T-helper 2 cell treated with Interferon-gamma antibody and Interleukin-4, amounts not matched to agents 5 μg/mL and 100 μg/mL, for 36 hours (primary cell): ENCODE data around the gene MRPS6.

Experiments used
- DNase-seq: peaks from one replicate; pipeline ENCODE4 v3.0.0; 2021; ENCODE audit warnings: low spot score
- H3K27ac Mint-ChIP-seq: one replicate; pipeline ENCODE4 v1.8.0; 2021; ENCODE audit warnings: mild to moderate bottlenecking, mixed read lengths
- H3K27me3 Mint-ChIP-seq: one replicate; pipeline ENCODE4 v1.8.0; 2021; ENCODE audit warnings: low read depth, mixed read lengths
- H3K36me3 Mint-ChIP-seq: one replicate; pipeline ENCODE4 v1.8.0; 2021; ENCODE audit warnings: low read depth, mixed read lengths
- H3K4me1 Mint-ChIP-seq: one replicate; pipeline ENCODE4 v1.8.0; 2021; ENCODE audit warnings: low read depth, mixed read lengths
- H3K4me3 Mint-ChIP-seq: one replicate; pipeline ENCODE4 v1.8.0; 2022; ENCODE audit warnings: mild to moderate bottlenecking, moderate library complexity, mixed read lengths
- H3K9me3 Mint-ChIP-seq: one replicate; pipeline ENCODE4 v1.8.0; 2021; ENCODE audit warnings: mixed read lengths

MRPS6 gene

GRCh38 chr21:34094949-34095348 lies 21.6 kb downstream of the MRPS6 start:
- Mint-ChIP-seq H3K36me3 (peaks cover 65% of the 10 kb centered on the region), H3K9me3 (no peaks in the 10 kb centered on the region), H3K27me3 (no peaks in the 10 kb centered on the region), H3K27ac (no peak overlapping the region), H3K4me3 (no peak overlapping the region), H3K4me1 (peaks cover 37% of the 10 kb centered on the region)
- no peak for DNase-seq

GRCh38 chr21:34097442-34097841 lies 24.1 kb downstream of the MRPS6 start:
- Mint-ChIP-seq H3K27ac (no peak overlapping the region), H3K36me3 (peaks cover 78% of the 10 kb centered on the region), H3K27me3 (no peaks in the 10 kb centered on the region), H3K4me1 (peaks cover 31% of the 10 kb centered on the region), H3K9me3 (no peaks in the 10 kb centered on the region), H3K4me3 (no peak overlapping the region)
- DNase-seq, result no peak

- Mint-ChIP-seq H3K4me1 (peaks cover 36% of the 10 kb centered on the region), H3K36me3 (peaks cover 80% of the 10 kb centered on the region), H3K27ac (no peak overlapping the region), H3K4me3 (no peak overlapping the region), H3K9me3 (no peaks in the 10 kb centered on the region), H3K27me3 (no peaks in the 10 kb centered on the region)
- no peak for DNase-seq
Measured at GRCh38 chr21:34100337-34100736, 27.0 kb downstream of the MRPS6 start.

GRCh38 chr21:34100790-34101189 lies 27.4 kb downstream of the MRPS6 start:
- Mint-ChIP-seq H3K27me3 (no peaks in the 10 kb centered on the region), H3K27ac (no peak overlapping the region), H3K36me3 (peaks cover 79% of the 10 kb centered on the region), H3K4me3 (no peak overlapping the region), H3K4me1 (peaks cover 34% of the 10 kb centered on the region), H3K9me3 (no peaks in the 10 kb centered on the region)
- DNase-seq, result no peak

GRCh38 chr21:34105947-34106541 lies 32.7 kb downstream of the MRPS6 start:
- H3K4me3 Mint-ChIP-seq, result no peak overlapping the region
- peaks cover 35% of the 10 kb centered on the region for H3K4me1 Mint-ChIP-seq
- no peak for DNase-seq
- no peaks in the 10 kb centered on the region for H3K27me3 Mint-ChIP-seq
- H3K9me3 Mint-ChIP-seq, result no peaks in the 10 kb centered on the region
- peaks cover 67% of the 10 kb centered on the region for H3K36me3 Mint-ChIP-seq
- H3K27ac Mint-ChIP-seq, result no peak overlapping the region

- Mint-ChIP-seq H3K9me3 (no peaks in the 10 kb centered on the region), H3K36me3 (peaks cover 62% of the 10 kb centered on the region), H3K4me3 (no peak overlapping the region), H3K27ac (no peak overlapping the region), H3K4me1 (peaks cover 34% of the 10 kb centered on the region), H3K27me3 (no peaks in the 10 kb centered on the region)
- DNase-seq, result no peak
Measured at GRCh38 chr21:34107606-34108005, 34.2 kb downstream of the MRPS6 start.

GRCh38 chr21:34109075-34109474 lies 35.7 kb downstream of the MRPS6 start:
- peaks cover 57% of the 10 kb centered on the region for H3K36me3 Mint-ChIP-seq
- peaks cover 34% of the 10 kb centered on the region for H3K4me1 Mint-ChIP-seq
- no peaks in the 10 kb centered on the region for H3K9me3 Mint-ChIP-seq
- no peak for DNase-seq
- H3K27ac Mint-ChIP-seq, result no peak overlapping the region
- no peaks in the 10 kb centered on the region for H3K27me3 Mint-ChIP-seq
- no peak overlapping the region for H3K4me3 Mint-ChIP-seq

- Mint-ChIP-seq H3K4me1 (peaks cover 32% of the 10 kb centered on the region), H3K4me3 (no peak overlapping the region), H3K27ac (no peak overlapping the region), H3K9me3 (no peaks in the 10 kb centered on the region), H3K27me3 (no peaks in the 10 kb centered on the region), H3K36me3 (peaks cover 59% of the 10 kb centered on the region)
- no peak for DNase-seq
Measured at GRCh38 chr21:34110594-34111202, 37.3 kb downstream of the MRPS6 start.

- no peaks in the 10 kb centered on the region for H3K9me3 Mint-ChIP-seq
- no peak overlapping the region for H3K27ac Mint-ChIP-seq
- peaks cover 49% of the 10 kb centered on the region for H3K36me3 Mint-ChIP-seq
- no peaks in the 10 kb centered on the region for H3K27me3 Mint-ChIP-seq
- H3K4me3 Mint-ChIP-seq, result no peak overlapping the region
- H3K4me1 Mint-ChIP-seq, result peaks cover 27% of the 10 kb centered on the region
- no peak for DNase-seq
Measured at GRCh38 chr21:34112316-34113033, 39.1 kb downstream of the MRPS6 start.

- Mint-ChIP-seq H3K27me3 (no peaks in the 10 kb centered on the region), H3K4me3 (no peak overlapping the region), H3K4me1 (peaks cover 22% of the 10 kb centered on the region), H3K27ac (no peak overlapping the region), H3K9me3 (no peaks in the 10 kb centered on the region), H3K36me3 (peaks cover 43% of the 10 kb centered on the region)
- DNase-seq, result no peak
Measured at GRCh38 chr21:34113842-34114241, 40.5 kb downstream of the MRPS6 start.

GRCh38 chr21:34115160-34115559 lies 41.8 kb downstream of the MRPS6 start:
- Mint-ChIP-seq H3K9me3 (no peaks in the 10 kb centered on the region), H3K27me3 (no peaks in the 10 kb centered on the region), H3K4me1 (peaks cover 19% of the 10 kb centered on the region), H3K36me3 (peaks cover 40% of the 10 kb centered on the region), H3K4me3 (no peak overlapping the region), H3K27ac (no peak overlapping the region)
- DNase-seq, result no peak

- Mint-ChIP-seq H3K9me3 (no peaks in the 10 kb centered on the region), H3K4me3 (no peak overlapping the region), H3K27ac (no peak overlapping the region), H3K4me1 (peaks cover 21% of the 10 kb centered on the region), H3K36me3 (peaks cover 43% of the 10 kb centered on the region), H3K27me3 (no peaks in the 10 kb centered on the region)
- DNase-seq, result no peak
Measured at GRCh38 chr21:34116569-34116968, 43.2 kb downstream of the MRPS6 start.

- no peak for DNase-seq
- H3K4me3 Mint-ChIP-seq, result no peak overlapping the region
- H3K4me1 Mint-ChIP-seq, result peaks cover 5% of the 10 kb centered on the region
- no peak overlapping the region for H3K27ac Mint-ChIP-seq
- H3K27me3 Mint-ChIP-seq, result no peaks in the 10 kb centered on the region
- H3K9me3 Mint-ChIP-seq, result peaks cover 6% of the 10 kb centered on the region
- peaks cover 48% of the 10 kb centered on the region for H3K36me3 Mint-ChIP-seq
Measured at GRCh38 chr21:34120867-34121266, 47.5 kb downstream of the MRPS6 start.

GRCh38 chr21:34122047-34122446 lies 48.7 kb downstream of the MRPS6 start:
- H3K4me3 Mint-ChIP-seq, result no peak overlapping the region
- H3K36me3 Mint-ChIP-seq, result peaks cover 50% of the 10 kb centered on the region
- H3K9me3 Mint-ChIP-seq, result peaks cover 6% of the 10 kb centered on the region
- DNase-seq, result no peak
- no peaks in the 10 kb centered on the region for H3K27me3 Mint-ChIP-seq
- no peak overlapping the region for H3K27ac Mint-ChIP-seq
- peaks cover 9% of the 10 kb centered on the region for H3K4me1 Mint-ChIP-seq
